GM18507 (cell line): ENCODE data around the gene RNU6-1.

Experiments
- DNase-seq: peaks from one replicate; pipeline ENCODE4 v3.0.0; 2011; ENCODE audit warnings: low read depth; ENCODE audit not compliant: insufficient read length; ENCODE audit errors: extremely low spot score
- FAIRE-seq: peaks from 2 replicates; lab custom pipeline; 2011; peaks lifted over from hg19 to GRCh38; lab: Jason Lieb, UNC

The RNU6-1 gene

GRCh38 chr15:67824197-67824968 lies 15.5 kb downstream of the RNU6-1 start:
- FAIRE-seq (no peak), DNase-seq (no peak)

GRCh38 chr15:67823314-67824196 lies 16.3 kb downstream of the RNU6-1 start:
- FAIRE-seq (no peak), DNase-seq (no peak)

GRCh38 chr15:67822537-67823313 lies 17.1 kb downstream of the RNU6-1 start:
- DNase-seq (no peak), FAIRE-seq (no peak)

- FAIRE-seq: no peak
- no peak for DNase-seq
Observed at GRCh38 chr15:67821784-67822440, 17.9 kb downstream of the RNU6-1 start.

GRCh38 chr15:67820992-67821783 lies 18.7 kb downstream of the RNU6-1 start:
- DNase-seq: no peak

GRCh38 chr15:67820122-67820991 lies 19.5 kb downstream of the RNU6-1 start:
- FAIRE-seq: no peak

More at GRCh38 chr15:67820992-67821783, 18.7 kb downstream of the RNU6-1 start:
- FAIRE-seq: no peak

GRCh38 chr15:67819636-67820035 lies 20.2 kb downstream of the RNU6-1 start:
- no peak for FAIRE-seq
- no peak for DNase-seq

More at GRCh38 chr15:67820122-67820991, 19.5 kb downstream of the RNU6-1 start:
- DNase-seq: no peak

GRCh38 chr15:67818464-67818863 lies 21.4 kb downstream of the RNU6-1 start:
- FAIRE-seq: no peak
- DNase-seq: no peak

GRCh38 chr15:67816668-67817067 lies 23.2 kb downstream of the RNU6-1 start:
- no peak for FAIRE-seq

GRCh38 chr15:67815036-67815592 lies 24.7 kb downstream of the RNU6-1 start:
- DNase-seq: no peak
- FAIRE-seq: no peak

More at GRCh38 chr15:67816668-67817067, 23.2 kb downstream of the RNU6-1 start:
- no peak for DNase-seq

GRCh38 chr15:67813104-67813634 lies 26.7 kb downstream of the RNU6-1 start:
- FAIRE-seq: no peak

GRCh38 chr15:67812241-67812644 lies 27.6 kb downstream of the RNU6-1 start:
- DNase-seq: no peak
- no peak for FAIRE-seq

More at GRCh38 chr15:67813104-67813634, 26.7 kb downstream of the RNU6-1 start:
- DNase-seq: no peak

- DNase-seq (no peak), FAIRE-seq (no peak)
Observed at GRCh38 chr15:67809866-67810265, 30.0 kb downstream of the RNU6-1 start.

GRCh38 chr15:67809441-67809840 lies 30.4 kb downstream of the RNU6-1 start:
- DNase-seq (no peak), FAIRE-seq (no peak)

- DNase-seq (no peak), FAIRE-seq (no peak)
Observed at GRCh38 chr15:67808821-67809220, 31.0 kb downstream of the RNU6-1 start.

- DNase-seq: no peak
Observed at GRCh38 chr15:67807836-67808235, 32.0 kb downstream of the RNU6-1 start.

GRCh38 chr15:67807141-67807540 lies 32.7 kb downstream of the RNU6-1 start:
- no peak for FAIRE-seq
- no peak for DNase-seq

More at GRCh38 chr15:67807836-67808235, 32.0 kb downstream of the RNU6-1 start:
- FAIRE-seq: no peak
